Measurements from ENCODE around the gene SCAPER. TPM values are rescaled to one million over a fixed set of nuclear protein-coding genes. Genes with fewer than 3 reads are reported as not detected.

SCAPER gene
- polyA plus RNA-seq, 4 donors = 21.6 to 29.0 (median 26.0) TPM

- no peak for DNase-seq (ENCODE audit: low read depth in 4 of 4, low spot score in 3 of 4)
These were observed 524.9 kb downstream of the SCAPER start for GRCh38 chr15:76380249-76380648.

- DNase-seq (ENCODE audit: low read depth in 4 of 4, low spot score in 3 of 4) = no peak
These were observed 526.4 kb downstream of the SCAPER start for GRCh38 chr15:76378691-76379090.

DNA sequence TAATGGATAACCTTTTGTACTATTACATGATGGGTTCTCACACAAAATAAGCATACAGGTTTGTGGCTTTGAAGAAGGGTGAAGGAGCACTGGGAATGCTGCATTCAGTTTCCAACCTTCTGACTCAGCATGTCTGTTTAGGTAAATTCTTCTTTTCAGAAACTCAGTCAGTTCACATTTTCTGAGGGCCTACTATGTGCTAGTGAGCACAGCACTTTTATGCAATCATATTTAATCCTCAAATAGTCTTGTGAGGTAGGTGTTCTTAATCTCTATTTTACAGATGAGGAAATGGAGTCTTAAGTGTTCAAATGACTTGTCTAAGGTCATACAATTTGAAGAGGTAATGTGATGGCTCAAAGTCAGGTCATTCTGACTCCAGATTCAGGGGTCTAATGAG, 527.4 kb downstream of the SCAPER start:
- DNase-seq (ENCODE audit: low read depth in 4 of 4, low spot score in 3 of 4) = no peak

DNA sequence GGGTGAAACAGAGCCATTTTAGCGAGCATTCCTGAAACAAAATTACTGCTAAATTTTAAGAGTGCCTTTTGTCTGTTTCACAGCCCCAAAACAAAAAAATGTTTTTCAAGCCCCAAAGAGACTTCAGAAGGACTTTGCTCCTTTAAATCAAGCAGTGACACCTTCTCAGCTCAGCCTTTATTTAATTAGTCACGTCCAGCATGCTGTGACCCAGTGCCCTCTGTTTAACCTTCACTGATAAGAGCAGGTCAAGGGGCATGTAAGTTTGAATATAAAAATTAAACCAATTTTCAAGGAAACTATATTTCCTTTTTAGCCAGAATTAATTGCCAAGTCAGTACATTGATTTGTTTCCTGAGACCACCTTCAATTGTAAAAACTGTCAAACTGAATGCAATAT, 527.9 kb downstream of the SCAPER start:
- DNase-seq (ENCODE audit: low read depth in 4 of 4, low spot score in 3 of 4) = no peak

GRCh38 chr15:76376816-76377215, 528.3 kb downstream of the SCAPER start:
- DNase-seq (ENCODE audit: low read depth in 4 of 4, low spot score in 3 of 4) = no peak

DNA sequence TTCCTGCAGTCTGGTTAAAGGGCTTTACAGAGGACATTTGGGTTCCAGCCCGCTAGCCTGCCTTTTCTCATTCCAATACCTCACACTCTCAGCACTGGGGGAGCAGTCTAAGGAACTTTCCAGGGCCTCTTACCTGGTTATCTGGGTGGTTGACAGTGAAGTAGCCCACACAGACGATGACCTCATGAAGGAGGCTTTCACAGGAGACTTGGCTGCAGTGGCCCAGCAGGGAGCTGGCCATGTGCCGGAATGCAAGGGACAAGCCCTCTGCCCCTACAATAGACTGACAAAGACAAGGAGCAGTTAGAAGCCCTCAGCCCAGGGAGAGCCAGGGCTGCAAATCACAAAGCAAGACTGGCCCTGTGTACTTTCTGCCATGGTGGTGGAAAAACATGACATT, 529.1 kb downstream of the SCAPER start:
- no peak for DNase-seq (ENCODE audit: low read depth in 4 of 4, low spot score in 3 of 4)

DNA sequence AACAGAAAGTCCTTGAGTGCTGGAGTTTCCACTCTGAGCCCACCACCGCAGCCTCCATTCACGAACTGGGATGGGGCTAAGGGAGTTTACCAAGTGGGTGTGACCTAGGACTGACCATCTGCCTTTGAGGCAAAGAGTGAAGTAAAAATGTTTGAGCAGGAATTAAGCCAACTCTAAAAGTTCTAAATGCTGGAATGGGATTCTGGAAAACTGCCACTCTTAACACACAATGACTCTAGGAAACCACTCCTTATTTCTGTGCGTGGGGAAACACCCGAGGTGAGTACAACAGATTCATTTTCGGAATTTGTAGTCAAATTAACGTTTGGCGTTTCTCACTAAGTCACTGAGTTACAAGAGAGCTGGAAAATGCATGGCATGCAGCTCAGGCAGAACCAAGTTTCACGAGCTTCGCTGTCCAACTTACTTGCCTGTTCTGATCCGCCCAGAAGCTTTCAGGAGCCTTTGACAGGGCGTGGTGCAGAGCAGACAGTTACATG, 537.0 kb downstream of the SCAPER start:
- no peak for DNase-seq (ENCODE audit: low read depth in 4 of 4, low spot score in 3 of 4)

GRCh38 chr15:76366714-76367113, 538.4 kb downstream of the SCAPER start:
- no peak for DNase-seq (ENCODE audit: low read depth in 4 of 4, low spot score in 3 of 4)

- no peak for DNase-seq (ENCODE audit: low read depth in 4 of 4, low spot score in 3 of 4)
These were observed 541.9 kb downstream of the SCAPER start for GRCh38 chr15:76363251-76363650.

DNA sequence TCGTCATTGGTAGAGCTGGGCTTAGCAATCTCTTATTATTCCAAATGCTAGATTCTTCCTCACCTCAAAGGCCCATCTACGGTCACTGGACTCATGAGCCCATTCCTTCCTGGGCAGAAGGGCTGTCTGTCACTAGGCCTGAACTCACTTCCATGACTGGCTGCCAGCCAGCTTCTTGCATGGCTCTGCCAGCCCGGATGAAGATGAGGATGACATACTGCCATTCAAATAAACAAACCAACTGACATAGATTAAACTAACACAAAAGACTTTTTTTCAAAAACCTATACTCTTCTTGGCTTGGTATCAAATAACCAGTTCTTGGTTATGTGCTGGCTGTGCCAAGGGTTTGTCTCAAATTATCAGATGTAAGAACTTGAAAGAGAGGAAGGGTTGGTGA, 544.7 kb downstream of the SCAPER start:
- DNase-seq (ENCODE audit: low read depth in 4 of 4, low spot score in 3 of 4) = no peak

- no peak for DNase-seq (ENCODE audit: low read depth in 4 of 4, low spot score in 3 of 4)
These were observed 546.0 kb downstream of the SCAPER start for GRCh38 chr15:76359152-76359551.

- DNase-seq (ENCODE audit: low read depth in 4 of 4, low spot score in 3 of 4) = no peak
These were observed 546.7 kb downstream of the SCAPER start for GRCh38 chr15:76358453-76358852.

GRCh38 chr15:76354823-76355440, 550.2 kb downstream of the SCAPER start:
- DNase-seq (ENCODE audit: low read depth in 4 of 4, low spot score in 3 of 4) = no peak

GRCh38 chr15:76353903-76354302, 551.2 kb downstream of the SCAPER start:
- no peak for DNase-seq (ENCODE audit: low read depth in 4 of 4, low spot score in 3 of 4)

DNA sequence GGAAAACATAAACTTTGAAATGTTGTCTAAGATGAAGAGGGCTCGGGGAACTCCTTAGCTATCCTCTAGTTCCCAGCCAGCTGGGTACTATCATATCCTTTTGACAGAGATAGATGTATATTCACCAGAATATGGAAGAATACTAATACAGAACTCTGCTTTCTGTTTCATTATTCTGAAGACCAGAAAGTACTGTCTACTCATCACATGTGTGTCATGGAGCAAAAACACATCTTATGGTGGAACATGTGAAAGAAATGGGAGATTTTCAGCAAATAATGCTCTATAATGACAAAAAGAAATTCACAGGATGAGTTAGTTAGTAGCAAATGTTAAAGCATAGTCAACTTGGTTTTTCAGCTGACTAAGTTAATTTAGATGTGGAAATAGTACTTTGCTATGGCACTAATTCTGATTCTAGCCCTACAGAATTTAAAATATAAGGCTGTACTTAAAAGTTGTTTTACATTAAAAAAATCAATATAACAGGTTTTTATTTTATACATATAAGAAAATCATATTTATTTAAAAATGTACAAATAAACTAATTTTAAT, 552.0 kb downstream of the SCAPER start:
- DNase-seq (ENCODE audit: low read depth in 4 of 4, low spot score in 3 of 4) = no peak

DNA sequence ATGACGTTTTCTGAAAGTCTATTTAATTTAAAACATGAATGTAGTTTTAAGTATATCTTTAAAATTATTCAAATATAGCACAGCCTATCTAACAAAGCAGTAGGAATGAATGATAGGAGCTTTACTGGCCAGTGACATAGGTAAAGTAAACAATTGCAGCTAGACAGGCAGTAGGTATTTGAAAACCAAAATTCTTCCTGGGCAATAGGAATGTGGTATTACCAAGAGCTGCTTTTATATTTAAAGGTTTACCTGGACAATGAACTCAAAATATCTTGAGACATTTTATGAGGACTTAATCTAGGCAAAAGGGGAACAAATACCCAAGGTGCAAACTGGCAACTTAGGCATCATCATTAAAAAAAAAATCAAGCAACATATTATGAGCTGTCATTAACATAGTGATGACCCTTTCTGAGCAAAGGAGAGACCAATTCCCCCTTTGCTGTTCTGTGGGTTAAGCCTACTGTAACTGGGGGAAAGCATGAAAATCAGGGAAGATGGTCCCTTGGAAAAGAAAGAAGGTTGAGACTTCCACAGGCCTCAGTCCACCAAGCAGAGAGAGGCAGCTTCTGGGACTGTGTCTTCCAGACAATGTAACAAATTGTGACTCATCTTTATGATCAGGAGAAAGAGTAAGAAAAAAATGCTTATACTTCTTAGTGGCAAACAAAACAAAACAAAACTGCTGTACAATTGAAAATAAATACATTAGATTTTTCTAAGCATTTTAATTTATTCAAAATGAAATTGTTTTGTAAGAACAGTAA, 555.7 kb downstream of the SCAPER start:
- no peak for DNase-seq (ENCODE audit: low read depth in 4 of 4, low spot score in 3 of 4)

DNA sequence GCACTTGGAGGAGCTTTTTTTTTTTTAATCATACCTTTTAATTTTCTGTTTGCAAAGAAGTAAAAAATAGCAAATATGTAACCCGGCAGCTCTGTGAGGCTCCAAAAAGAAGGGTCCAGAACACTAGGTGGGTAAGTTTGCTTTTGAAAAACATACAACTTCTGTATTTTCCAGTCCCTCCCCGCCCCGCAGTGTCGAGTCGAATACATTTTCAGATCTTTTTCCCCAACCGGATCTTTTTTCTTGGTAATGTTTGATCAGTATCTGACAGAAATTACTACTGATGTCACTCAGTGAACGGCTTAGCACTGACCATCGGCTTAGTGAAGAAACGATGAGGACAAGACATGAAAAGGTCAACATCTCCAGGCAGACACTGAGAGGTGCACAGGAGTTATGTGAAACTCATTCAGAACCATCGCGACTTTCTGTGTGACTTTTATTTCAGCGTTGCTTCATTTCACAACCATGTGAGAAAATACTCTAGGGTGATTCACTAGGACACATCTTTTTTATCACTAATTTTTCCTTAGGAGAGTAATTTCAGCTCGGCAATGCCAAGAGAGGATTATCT, 557.6 kb downstream of the SCAPER start:
- DNase-seq (ENCODE audit: low read depth in 4 of 4, low spot score in 3 of 4) = no peak

- DNase-seq (ENCODE audit: low read depth in 4 of 4, low spot score in 3 of 4) = no peak
These were observed 558.3 kb downstream of the SCAPER start for GRCh38 chr15:76346669-76347481.

DNA sequence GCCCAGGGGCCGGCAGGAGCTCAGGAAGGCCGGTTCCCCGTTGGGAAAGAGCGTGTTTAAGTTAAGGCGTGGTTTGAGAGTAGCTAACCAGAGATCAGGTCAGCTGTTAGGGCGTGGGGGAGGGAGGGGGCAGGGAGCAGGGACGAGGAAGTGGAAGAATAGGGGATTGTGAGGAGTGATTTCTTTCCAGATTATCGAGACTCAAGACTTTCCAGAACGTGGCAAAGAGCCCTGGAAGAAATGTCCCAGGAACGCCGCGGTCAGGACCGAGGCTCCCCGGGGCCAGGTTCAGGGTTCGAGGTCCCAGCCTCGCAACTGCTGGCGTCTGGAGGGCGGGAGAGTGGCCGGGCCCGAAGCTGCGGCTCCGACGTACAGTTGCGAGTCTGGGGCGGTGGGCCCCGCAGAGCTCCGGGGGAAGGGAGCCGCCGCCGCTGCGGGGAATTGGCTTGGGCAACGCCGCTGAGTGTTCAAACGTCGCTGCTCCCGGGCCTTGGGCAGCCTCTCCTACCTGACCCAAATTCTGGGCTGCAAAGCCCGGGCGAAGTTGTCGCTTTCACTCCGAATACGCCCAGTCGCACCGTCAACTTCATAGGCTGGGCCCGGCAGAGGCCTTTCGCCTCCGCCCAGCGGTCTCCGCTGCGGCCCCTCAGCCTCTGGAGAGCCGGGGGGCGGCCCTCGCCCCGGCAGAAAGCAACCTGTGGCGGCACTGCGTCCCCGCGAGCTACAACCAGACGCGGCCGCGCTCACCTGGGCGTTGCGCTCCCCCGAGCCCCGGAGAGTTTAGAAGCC, 559.1 kb downstream of the SCAPER start:
- no peak for DNase-seq (ENCODE audit: low read depth in 4 of 4, low spot score in 3 of 4)

- peak in 1 of 4 donors; percentile 16 for DNase-seq (ENCODE audit: low read depth in 4 of 4, low spot score in 3 of 4)
These were observed 559.6 kb downstream of the SCAPER start for GRCh38 chr15:76345583-76345879.

Data from left renal pelvis (tissue), 4 donors.